Medulla oblongata (tissue), 1 donor: ENCODE data around the gene WNT10A.
"Not testable (repeated sequence)": the region's sequence is repeated elsewhere in the genome, so short reads cannot be mapped to it uniquely, and the experiment has no call there.

ENCODE experiments used
- DNase-seq: peaks from one replicate; pipeline ENCODE4 v3.0.0-alpha.2; 2015; ENCODE audit errors: extremely low spot score

The WNT10A gene

GRCh38 chr2:218893349-218894150 lies 12.9 kb downstream of the WNT10A start:
- DNase-seq = no peak

- DNase-seq = no peak
These were observed 13.7 kb downstream of the WNT10A start for GRCh38 chr2:218894151-218894879.

- no peak for DNase-seq
These were observed 14.2 kb downstream of the WNT10A start for GRCh38 chr2:218894880-218895157.

GRCh38 chr2:218895326-218895725 lies 14.7 kb downstream of the WNT10A start:
- DNase-seq = no peak

- no peak for DNase-seq
These were observed 15.3 kb downstream of the WNT10A start for GRCh38 chr2:218895759-218896500.

GRCh38 chr2:218896501-218897393 lies 16.1 kb downstream of the WNT10A start:
- no peak for DNase-seq

GRCh38 chr2:218897394-218898108 lies 16.9 kb downstream of the WNT10A start:
- no peak for DNase-seq

GRCh38 chr2:218898109-218898878 lies 17.6 kb downstream of the WNT10A start:
- peak; percentile 40 for DNase-seq

GRCh38 chr2:218899147-218899546 lies 18.5 kb downstream of the WNT10A start:
- no peak for DNase-seq

GRCh38 chr2:218902427-218902826 lies 21.8 kb downstream of the WNT10A start:
- DNase-seq = no peak

GRCh38 chr2:218904176-218904575 lies 23.5 kb downstream of the WNT10A start:
- no peak for DNase-seq

- DNase-seq = peak; percentile 86
These were observed 28.3 kb downstream of the WNT10A start for GRCh38 chr2:218908721-218909619.

- DNase-seq = no peak
These were observed 30.1 kb downstream of the WNT10A start for GRCh38 chr2:218910741-218911140.

GRCh38 chr2:218920504-218920903 lies 39.9 kb downstream of the WNT10A start:
- DNase-seq = no peak

GRCh38 chr2:218924757-218925156 lies 44.1 kb downstream of the WNT10A start:
- no peak for DNase-seq

GRCh38 chr2:218925434-218925833 lies 44.8 kb downstream of the WNT10A start:
- no peak for DNase-seq

- DNase-seq = no peak
These were observed 46.8 kb downstream of the WNT10A start for GRCh38 chr2:218927422-218927821.

GRCh38 chr2:218927876-218928275 lies 47.2 kb downstream of the WNT10A start:
- DNase-seq = no peak

GRCh38 chr2:218930488-218930887 lies 49.8 kb downstream of the WNT10A start:
- not testable (repeated sequence) for DNase-seq
